Small intestine (tissue), 7 donors: ENCODE measurements around the gene ETNK1. TPM values are rescaled to one million over a fixed set of nuclear protein-coding genes. Genes with fewer than 3 reads are reported as not detected.
A peak's percentile ranks its signal among the peaks of the same experiment; 100 is the strongest.

Source experiments
- DNase-seq, 2 donors: peaks; one replicate each; pipeline versions ENCODE4 v3.0.0 to v3.0.0-alpha.2; 2013
- FAIRE-seq: peaks from 2 replicates; lab custom pipeline; 2012; peaks lifted over from hg19 to GRCh38; lab: Jason Lieb, UNC
- H3K27ac ChIP-seq, 3 donors: one replicate each; pipeline ENCODE4 v1.5.1; 2013; ENCODE audit warnings: low read length in 2 of 3, mild to moderate bottlenecking in 2 of 3, control low read depth in 1 of 3, inconsistent platforms in 1 of 3, low read depth in 1 of 3, moderate library complexity in 1 of 3
- H3K27me3 ChIP-seq, 3 donors: one replicate each; pipeline ENCODE4 v1.6.1; 2013; ENCODE audit warnings: low read length in 3 of 3, inconsistent platforms in 1 of 3; ENCODE audit not compliant: control insufficient read depth in 3 of 3, insufficient read depth in 3 of 3
- H3K36me3 ChIP-seq, 3 donors: one replicate each; pipeline ENCODE4 v1.6.1; 2013; ENCODE audit warnings: low read length in 3 of 3, inconsistent platforms in 1 of 3, low read depth in 1 of 3, mild to moderate bottlenecking in 1 of 3, moderate library complexity in 1 of 3; ENCODE audit not compliant: control insufficient read depth in 3 of 3, insufficient read depth in 2 of 3
- H3K4me1 ChIP-seq, 3 donors: one replicate each; pipeline ENCODE4 v1.6.1; 2013; ENCODE audit warnings: low read length in 2 of 3, inconsistent platforms in 1 of 3, low read depth in 1 of 3, mild to moderate bottlenecking in 1 of 3, moderate library complexity in 1 of 3; ENCODE audit not compliant: control insufficient read depth in 3 of 3, insufficient read depth in 2 of 3
- H3K4me3 ChIP-seq, 3 donors: one replicate each; pipeline ENCODE4 v1.5.1; 2013; ENCODE audit warnings: low read length in 3 of 3, control low read depth in 1 of 3, inconsistent platforms in 1 of 3, low read depth in 1 of 3, mild to moderate bottlenecking in 1 of 3, moderate library complexity in 1 of 3
- H3K9me3 ChIP-seq, 2 donors: one replicate each; pipeline ENCODE4 v1.6.1; 2013; ENCODE audit warnings: low read depth in 1 of 2, low read length in 1 of 2; ENCODE audit not compliant: control insufficient read depth in 2 of 2, insufficient read depth in 1 of 2
- WGBS, 3 donors: extraction: QIAGEN DNeasy Blood & Tissue Kit; methylation state at CpG; one replicate each; pipeline ENCODE4 v1.1.7; 2013; 5-methylcytosine and 5-hydroxymethylcytosine counted together
- polyA plus RNA-seq, 4 donors: library from polyadenylated mRNA; stranded (reverse) in 3 of 4; unstranded in 1 of 4; fragments of 200-250 nt in 3 of 4; fragments of 120-200 nt in 1 of 4; gene quantifications; one replicate each; pipeline versions ENCODE4 v1.2.1 to v1.2.3, GENCODE V29; 2013
- donor health status: healthy with polysubstance abuse.
- donor health status: control.
- donor health status: control.
- donor health status: Bipolar disorder and iron deficiency.
- donor health status: healthy.

ETNK1 gene
- polyA plus RNA-seq, 4 donors, result 17.8 to 85.3 (median 27.3) TPM

- H3K36me3 ChIP-seq, result peaks cover 0 to 10% (median 2%) of the 10 kb centered on the region in 3 donors
- no peaks in the 10 kb centered on the region for H3K27me3 ChIP-seq
- H3K4me1 ChIP-seq, result peaks cover 0 to 4% (median 0%) of the 10 kb centered on the region in 3 donors
- no peak for FAIRE-seq
- no peak for DNase-seq
- H3K4me3 ChIP-seq, result no peak overlapping the region
- H3K9me3 ChIP-seq, result no peaks in the 10 kb centered on the region
- 93% methylated on average over 1 of the region's 1 CpG for WGBS, 3 donors
- no peak overlapping the region for H3K27ac ChIP-seq
Observed at GRCh38 chr12:22657538-22657937, 32.6 kb downstream of the ETNK1 start.

GRCh38 chr12:22658214-22658613, 33.2 kb downstream of the ETNK1 start:
- peaks cover 0 to 10% (median 2%) of the 10 kb centered on the region in 3 donors for H3K36me3 ChIP-seq
- H3K27me3 ChIP-seq, result no peaks in the 10 kb centered on the region
- H3K27ac ChIP-seq, result no peak overlapping the region
- no peaks in the 10 kb centered on the region for H3K9me3 ChIP-seq
- no peak for DNase-seq
- H3K4me1 ChIP-seq, result peaks cover 0 to 4% (median 0%) of the 10 kb centered on the region in 3 donors
- no peak overlapping the region for H3K4me3 ChIP-seq
- FAIRE-seq, result no peak
- 73 to 80% (median 76%) methylated on average over 2 of the region's 2 CpGs for WGBS, 3 donors

GRCh38 chr12:22662356-22662755, 37.4 kb downstream of the ETNK1 start:
- DNase-seq (no peak), FAIRE-seq (no peak)
- H3K27me3 ChIP-seq, result no peaks in the 10 kb centered on the region
- H3K4me1 ChIP-seq, result peaks cover 0 to 4% (median 0%) of the 10 kb centered on the region in 3 donors
- WGBS, 3 donors, result 96 to 100% (median 100%) methylated on average over 1 of the region's 1 CpG
- peaks cover 3 to 4% (median 4%) of the 10 kb centered on the region in 3 donors for H3K36me3 ChIP-seq
- H3K9me3 ChIP-seq, result no peaks in the 10 kb centered on the region
- H3K27ac ChIP-seq, result no peak overlapping the region
- no peak overlapping the region for H3K4me3 ChIP-seq

- Histone ChIP-seq H3K27ac (no peak overlapping the region), H3K27me3 (no peaks in the 10 kb centered on the region), H3K4me3 (no peak overlapping the region), H3K4me1 (no peaks in the 10 kb centered on the region), H3K36me3 (peaks cover 3 to 7% (median 6%) of the 10 kb centered on the region in 3 donors), H3K9me3 (no peaks in the 10 kb centered on the region)
- DNase-seq (no peak), FAIRE-seq (no peak)
Observed at GRCh38 chr12:22665476-22665875, 40.5 kb downstream of the ETNK1 start.

- peaks cover 3 to 10% (median 6%) of the 10 kb centered on the region in 3 donors for H3K36me3 ChIP-seq
- no peak overlapping the region for H3K4me3 ChIP-seq
- DNase-seq (no peak), FAIRE-seq (no peak)
- H3K9me3 ChIP-seq, result no peaks in the 10 kb centered on the region
- H3K4me1 ChIP-seq, result no peaks in the 10 kb centered on the region
- no peak overlapping the region for H3K27ac ChIP-seq
- no peaks in the 10 kb centered on the region for H3K27me3 ChIP-seq
- WGBS, 3 donors, result 7 to 67% (median 38%) methylated on average over 1 of the region's 1 CpG
Observed at GRCh38 chr12:22667122-22667521, 42.2 kb downstream of the ETNK1 start.

GRCh38 chr12:22668441-22668840, 43.5 kb downstream of the ETNK1 start:
- Histone ChIP-seq H3K4me1 (no peaks in the 10 kb centered on the region), H3K9me3 (no peaks in the 10 kb centered on the region), H3K4me3 (no peak overlapping the region), H3K27ac (no peak overlapping the region), H3K36me3 (peaks cover 3 to 6% (median 6%) of the 10 kb centered on the region in 3 donors), H3K27me3 (no peaks in the 10 kb centered on the region)
- DNase-seq, result no peak
- peak; percentile 19 for FAIRE-seq
- WGBS, 3 donors, result 97 to 99% (median 99%) methylated on average over 6 of the region's 6 CpGs

- Histone ChIP-seq H3K4me1 (no peaks in the 10 kb centered on the region), H3K27ac (no peak overlapping the region), H3K4me3 (no peak overlapping the region), H3K36me3 (peaks cover 2 to 12% (median 7%) of the 10 kb centered on the region in 3 donors), H3K27me3 (no peaks in the 10 kb centered on the region), H3K9me3 (no peaks in the 10 kb centered on the region)
- FAIRE-seq (peak; percentile 10), DNase-seq (no peak)
Observed at GRCh38 chr12:22670762-22671161, 45.8 kb downstream of the ETNK1 start.

GRCh38 chr12:22672951-22673350, 48.0 kb downstream of the ETNK1 start:
- Histone ChIP-seq H3K4me3 (no peak overlapping the region), H3K27me3 (no peaks in the 10 kb centered on the region), H3K27ac (no peak overlapping the region), H3K9me3 (no peaks in the 10 kb centered on the region), H3K36me3 (peaks cover 0 to 12% (median 3%) of the 10 kb centered on the region in 3 donors), H3K4me1 (no peaks in the 10 kb centered on the region)
- no peak for FAIRE-seq
- DNase-seq, result no peak
- WGBS, 3 donors, result 89 to 93% (median 90%) methylated on average over 3 of the region's 3 CpGs
